ENCODE results near the gene TUBB6. TPM values are rescaled to one million over a fixed set of nuclear protein-coding genes. Genes with fewer than 3 reads are reported as not detected.

Gene TUBB6
- polyA plus RNA-seq, 3 donors, result 54.1 to 63.3 (median 58.6) TPM

Other genes with a start within 250 kb of the TUBB6 start
- gene ANKRD62, start 214.4 kb upstream of the TUBB6 start, polyA plus RNA-seq (ENCODE audit: insufficient read length in 3 of 3), result under 1 TPM in 2 of 3 donors, not detected in 1; 0.03 to 0.10 TPM
- gene CIDEA, start 53.9 kb upstream of the TUBB6 start, polyA plus RNA-seq (ENCODE audit: insufficient read length in 3 of 3), result not detected
- gene AFG3L2, start 69.0 kb downstream of the TUBB6 start, polyA plus RNA-seq (ENCODE audit: insufficient read length in 3 of 3), result 10 to 100 TPM; 77.8 to 82.1 (median 80.8) TPM
- gene PRELID3A, start 99.7 kb downstream of the TUBB6 start, polyA plus RNA-seq (ENCODE audit: insufficient read length in 3 of 3), result 10 to 100 TPM in 1 of 3 donors, 1 to 10 TPM in 2; 7.3 to 12.9 (median 7.9) TPM

Data from right renal cortex interstitium (tissue), 3 donors.